NCI-H82 treated with DMSO at 0.1 percent for 48 hours (cell line): ENCODE measurements around the gene DCAF6.
"Not testable (repeated sequence)": the region's sequence is repeated elsewhere in the genome, so short reads cannot be mapped to it uniquely, and the experiment has no call there.

ENCODE experiments used
- DNase-seq: peaks from one replicate; lab custom pipeline; 2025; ENCODE audit not compliant: unreplicated experiment; lab: John Stamatoyannopoulos, UW

DCAF6 gene

GRCh38 chr1:167924102-167924501, 12.4 kb upstream of the DCAF6 start:
- no peak for DNase-seq

- no peak for DNase-seq
Observed at GRCh38 chr1:167924543-167925231, 11.8 kb upstream of the DCAF6 start.

- DNase-seq: no peak
Observed at GRCh38 chr1:167926486-167926997, 9.9 kb upstream of the DCAF6 start.

GRCh38 chr1:167927046-167927754, 9.3 kb upstream of the DCAF6 start:
- DNase-seq: no peak

GRCh38 chr1:167928457-167928852, 8.0 kb upstream of the DCAF6 start:
- DNase-seq: no peak

- DNase-seq: not testable (repeated sequence)
Observed at GRCh38 chr1:167928919-167929318, 7.6 kb upstream of the DCAF6 start.

- no peak for DNase-seq
Observed at GRCh38 chr1:167929725-167930124, 6.8 kb upstream of the DCAF6 start.

- no peak for DNase-seq
Observed at GRCh38 chr1:167933788-167934187, 2.7 kb upstream of the DCAF6 start.

- no peak for DNase-seq
Observed at GRCh38 chr1:167934426-167935215, 1.9 kb upstream of the DCAF6 start.

- DNase-seq: peak; percentile 51
Observed at GRCh38 chr1:167935216-167936067, 1.0 kb upstream of the DCAF6 start.

- DNase-seq: peak; percentile 70
Observed at GRCh38 chr1:167936930-167937708, 636 bp downstream of the DCAF6 start, which contains the start of gene MPC2. Gene MPC2 (minus strand): TSS chr1:167937072. CDS start chr1:167935841, 1,231 bp downstream.

- no peak for DNase-seq
Observed at GRCh38 chr1:167937709-167938010, 1.2 kb downstream of the DCAF6 start.

- no peak for DNase-seq
Observed at GRCh38 chr1:167938080-167938636, 1.7 kb downstream of the DCAF6 start.

GRCh38 chr1:167940264-167940663, 3.8 kb downstream of the DCAF6 start:
- no peak for DNase-seq

GRCh38 chr1:167943541-167943940, 7.1 kb downstream of the DCAF6 start:
- no peak for DNase-seq

- no peak for DNase-seq
Observed at GRCh38 chr1:167947733-167948132, 11.2 kb downstream of the DCAF6 start.

- DNase-seq: no peak
Observed at GRCh38 chr1:167949785-167950184, 13.3 kb downstream of the DCAF6 start.

- no peak for DNase-seq
Observed at GRCh38 chr1:167950569-167950968, 14.1 kb downstream of the DCAF6 start.

- DNase-seq: no peak
Observed at GRCh38 chr1:167955915-167956314, 19.4 kb downstream of the DCAF6 start.

GRCh38 chr1:167957710-167958109, 21.2 kb downstream of the DCAF6 start:
- no peak for DNase-seq
